AG09309 (cell line): ENCODE data around the gene PEPD.

Source experiments
- DNase-seq: peaks from one replicate; pipeline ENCODE4 v3.0.0-alpha.2; 2010; ENCODE audit warnings: low read depth
- H3K4me3 ChIP-seq: 2 replicates; pipeline ENCODE4 v1.5.1; 2011; ENCODE audit warnings: mild to moderate bottlenecking, low read depth, low read length, moderate library complexity; ENCODE audit not compliant: control insufficient read depth
- TF ChIP-seq, protein P1 (sequence below): IDR thresholded peaks from 2 replicates; pipeline ENCODE4 v1.5.1; 2011; ENCODE audit warnings: mild to moderate bottlenecking, low read depth, low read length, inconsistent platforms; ENCODE audit not compliant: insufficient read depth, control insufficient read depth; ENCODE audit errors: missing control alignments

PEPD gene

GRCh38 chr19:33388231-33388724 is 133.3 kb downstream of the PEPD start:
- TF ChIP-seq, protein P1, sequence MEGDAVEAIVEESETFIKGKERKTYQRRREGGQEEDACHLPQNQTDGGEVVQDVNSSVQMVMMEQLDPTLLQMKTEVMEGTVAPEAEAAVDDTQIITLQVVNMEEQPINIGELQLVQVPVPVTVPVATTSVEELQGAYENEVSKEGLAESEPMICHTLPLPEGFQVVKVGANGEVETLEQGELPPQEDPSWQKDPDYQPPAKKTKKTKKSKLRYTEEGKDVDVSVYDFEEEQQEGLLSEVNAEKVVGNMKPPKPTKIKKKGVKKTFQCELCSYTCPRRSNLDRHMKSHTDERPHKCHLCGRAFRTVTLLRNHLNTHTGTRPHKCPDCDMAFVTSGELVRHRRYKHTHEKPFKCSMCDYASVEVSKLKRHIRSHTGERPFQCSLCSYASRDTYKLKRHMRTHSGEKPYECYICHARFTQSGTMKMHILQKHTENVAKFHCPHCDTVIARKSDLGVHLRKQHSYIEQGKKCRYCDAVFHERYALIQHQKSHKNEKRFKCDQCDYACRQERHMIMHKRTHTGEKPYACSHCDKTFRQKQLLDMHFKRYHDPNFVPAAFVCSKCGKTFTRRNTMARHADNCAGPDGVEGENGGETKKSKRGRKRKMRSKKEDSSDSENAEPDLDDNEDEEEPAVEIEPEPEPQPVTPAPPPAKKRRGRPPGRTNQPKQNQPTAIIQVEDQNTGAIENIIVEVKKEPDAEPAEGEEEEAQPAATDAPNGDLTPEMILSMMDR = no peak
- no peak for DNase-seq
- no peak overlapping the region for H3K4me3 ChIP-seq

DNA sequence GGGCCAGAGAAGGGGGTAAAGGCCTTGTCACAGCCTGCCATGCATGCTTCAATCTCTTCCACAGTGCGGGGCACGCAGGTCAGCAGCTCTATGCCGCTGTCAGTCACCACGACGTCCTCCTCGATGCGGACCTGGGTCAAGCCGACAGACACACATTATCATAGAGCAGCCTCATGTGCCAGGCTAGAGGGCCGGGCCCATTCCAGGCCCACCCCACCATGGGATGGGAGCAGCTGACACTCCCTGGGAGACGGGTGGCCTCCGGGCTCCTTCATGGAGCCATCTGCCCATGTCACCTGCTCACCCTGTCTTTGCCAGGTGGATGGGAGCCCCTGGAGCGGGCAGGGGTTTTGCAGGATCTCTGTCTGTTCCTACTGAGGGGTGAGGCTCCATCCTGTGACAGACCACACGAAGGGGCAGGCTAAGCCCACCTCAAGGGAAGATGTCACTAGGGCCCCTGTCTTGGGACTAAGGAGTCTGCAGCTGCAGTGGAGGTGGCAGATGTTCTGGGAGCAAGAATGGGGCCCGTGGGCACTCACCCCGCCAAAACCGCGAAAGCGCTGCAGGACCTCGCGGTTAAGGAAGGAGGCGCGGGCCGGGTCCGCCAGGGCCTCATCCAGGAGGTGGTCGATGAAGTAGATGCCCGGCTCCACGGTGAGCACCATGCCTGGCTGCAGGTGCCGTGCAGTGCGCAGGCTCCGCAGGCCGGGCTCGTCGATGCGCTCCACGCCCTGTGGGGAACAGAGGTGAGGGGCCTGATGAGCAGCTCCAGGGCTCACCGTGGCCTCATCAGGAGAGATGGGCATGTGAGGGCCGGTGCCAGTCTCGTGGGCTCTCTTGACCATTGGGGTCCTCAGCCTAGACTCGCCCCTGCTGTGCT is 134.0 kb downstream of the PEPD start:
- no peak overlapping the region for H3K4me3 ChIP-seq
- TF ChIP-seq, protein P1 = no peak
- DNase-seq = no peak

DNA sequence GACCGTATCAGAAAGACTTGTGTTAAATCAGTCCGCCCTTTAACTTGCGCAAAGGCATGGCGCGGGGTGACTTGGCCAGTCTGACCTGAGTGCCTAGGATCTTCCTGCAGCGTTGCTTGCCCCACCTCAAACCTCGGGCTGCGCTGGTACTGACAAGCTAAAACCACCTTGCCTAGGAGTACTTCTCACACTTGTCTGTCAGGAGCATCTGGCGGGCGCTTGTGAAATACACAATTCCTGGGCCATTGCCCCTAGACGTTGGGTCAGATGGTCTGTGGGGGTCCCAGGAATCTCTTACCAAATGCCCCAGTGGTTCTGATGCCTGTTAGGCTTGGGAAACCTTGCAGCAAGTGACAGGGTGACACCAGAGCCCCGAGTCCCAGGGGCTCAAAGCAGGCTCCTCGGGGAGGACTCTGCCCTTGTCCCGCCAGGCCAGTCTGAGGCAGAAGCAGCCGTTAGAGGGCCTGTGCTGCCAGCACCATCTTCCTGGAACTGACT is 135.2 kb downstream of the PEPD start:
- DNase-seq = no peak
- H3K4me3 ChIP-seq = no peak overlapping the region
- TF ChIP-seq, protein P1 = no peak

DNA sequence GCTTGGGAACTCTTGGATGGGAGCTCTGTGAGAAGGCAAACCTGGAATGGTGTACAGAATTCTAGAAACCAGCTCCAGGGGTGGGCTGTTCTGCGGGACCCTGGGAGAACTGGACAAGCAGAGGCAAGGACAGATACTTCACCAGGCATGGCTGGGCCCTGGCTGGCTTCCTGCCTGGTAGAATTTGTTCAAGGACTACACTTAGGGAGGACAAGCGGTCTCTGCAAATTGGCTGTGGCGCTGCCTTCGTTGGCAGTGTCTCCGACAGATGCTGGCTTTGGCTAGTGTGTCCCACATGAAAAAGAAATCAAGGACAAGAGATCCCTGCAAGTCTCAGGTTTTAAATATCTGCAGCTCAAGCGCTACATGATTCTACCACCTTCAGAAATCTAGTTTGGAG is 135.6 kb downstream of the PEPD start:
- TF ChIP-seq, protein P1 = no peak
- DNase-seq = no peak
- no peak overlapping the region for H3K4me3 ChIP-seq

DNA sequence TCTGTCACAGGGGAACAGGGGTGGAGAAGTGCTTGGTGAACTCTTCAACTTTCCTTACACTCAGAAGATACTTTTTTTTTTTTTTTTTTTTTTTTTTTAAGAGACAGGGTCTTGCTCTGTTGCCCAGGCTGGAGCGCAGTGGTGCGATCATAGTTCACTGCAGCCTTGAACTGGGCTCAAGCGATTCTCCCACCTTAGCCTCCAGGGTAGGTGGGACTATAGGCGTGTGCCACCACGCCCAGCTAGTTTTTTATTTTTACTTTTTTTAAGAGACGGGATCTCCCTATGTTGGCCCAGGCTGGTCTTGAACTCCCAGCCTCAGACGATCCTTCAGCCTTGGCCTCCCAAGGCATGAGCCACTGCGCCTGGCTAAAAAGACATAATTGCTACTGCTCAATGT is 136.6 kb downstream of the PEPD start:
- TF ChIP-seq, protein P1 = no peak
- DNase-seq = no peak
- no peak overlapping the region for H3K4me3 ChIP-seq

- TF ChIP-seq, protein P1 = no peak
- DNase-seq = no peak
These were observed 137.8 kb downstream of the PEPD start for GRCh38 chr19:33383720-33384292.

More at GRCh38 chr19:33383720-33384292, 137.8 kb downstream of the PEPD start:
- H3K4me3 ChIP-seq = no peak overlapping the region
